ENCODE data around the gene PPARD. TPM values are rescaled to one million over a fixed set of nuclear protein-coding genes. Genes with fewer than 3 reads are reported as not detected.
"Not testable (repeated sequence)": the region's sequence is repeated elsewhere in the genome, so short reads cannot be mapped to it uniquely, and the experiment has no call there.

PPARD gene
- total RNA-seq, 2 experiments from 2014 or later, result 16.5 to 19.2 TPM

- Mint-ChIP-seq H3K27me3 (no peaks in the 10 kb centered on the region), H3K9me3 (ENCODE audit: low read depth) (peaks cover 12% of the 10 kb centered on the region), H3K4me3 (no peak overlapping the region), H3K36me3 (ENCODE audit: low read depth) (peaks cover 37% of the 10 kb centered on the region), H3K4me1 (no peaks in the 10 kb centered on the region), H3K27ac (no peak overlapping the region)
- POLR2A ChIA-PET, result no interaction called here
- ATAC-seq (no peak), DNase-seq (no peak)
- CTCF ChIA-PET, result interaction anchor here (1.4 kb wide), 1 partner anchor 101 kb away, joined by 4 read pairs; no protein-coding TSS in a partner anchor
- intact Hi-C loops (cut with DNase I, micrococcal nuclease), result no loop called here
These were observed 87.1 kb downstream of the PPARD start for GRCh38 chr6:35429463-35429862.

GRCh38 chr6:35432291-35432690 is 89.9 kb downstream of the PPARD start:
- Mint-ChIP-seq H3K9me3 (ENCODE audit: low read depth) (peaks cover 12% of the 10 kb centered on the region), H3K4me3 (no peak overlapping the region), H3K27ac (no peak overlapping the region), H3K36me3 (ENCODE audit: low read depth) (peaks cover 19% of the 10 kb centered on the region), H3K4me1 (no peaks in the 10 kb centered on the region), H3K27me3 (no peaks in the 10 kb centered on the region)
- no peak for ATAC-seq
- CTCF ChIA-PET, result interaction anchor here (0.6 to 1.6 kb wide), 3 partner anchors 12 to 30 kb away, joined by 4 to 6 read pairs (median 4); no protein-coding TSS in a partner anchor
- POLR2A ChIA-PET, result no interaction called here
- intact Hi-C loops (cut with DNase I, micrococcal nuclease), result no loop called here
- no peak for DNase-seq

GRCh38 chr6:35432702-35433101 is 90.3 kb downstream of the PPARD start:
- not testable (repeated sequence) for H3K27ac Mint-ChIP-seq
- H3K36me3 Mint-ChIP-seq (ENCODE audit: low read depth), result peaks cover 19% of the 10 kb centered on the region

GRCh38 chr6:35435074-35435837 is 92.9 kb downstream of the PPARD start:
- H3K36me3 Mint-ChIP-seq (ENCODE audit: low read depth), result no peaks in the 10 kb centered on the region
- H3K27ac Mint-ChIP-seq, result no peak overlapping the region
- no peaks in the 10 kb centered on the region for H3K9me3 Mint-ChIP-seq (ENCODE audit: low read depth)
- ChIA-PET CTCF (interaction anchor here (0.8 to 1.1 kb wide), 3 partner anchors 10 to 108 kb away, joined by 3 to 4 read pairs (median 3); no protein-coding TSS in a partner anchor), POLR2A (interaction anchor here (0.6 kb wide), 1 partner anchor 718 kb away, joined by 3 read pairs; no protein-coding TSS in a partner anchor)
- no peaks in the 10 kb centered on the region for H3K4me1 Mint-ChIP-seq
- no peak for ATAC-seq
- intact Hi-C loops (cut with DNase I, micrococcal nuclease), result no loop called here
- H3K27me3 Mint-ChIP-seq, result no peaks in the 10 kb centered on the region
- DNase-seq, result no peak
- no peak overlapping the region for H3K4me3 Mint-ChIP-seq

More at GRCh38 chr6:35432702-35433101, 90.3 kb downstream of the PPARD start:
- H3K9me3 Mint-ChIP-seq (ENCODE audit: low read depth), result peaks cover 12% of the 10 kb centered on the region
- DNase-seq; H3K4me1 Mint-ChIP-seq; H3K4me3 Mint-ChIP-seq; ATAC-seq; H3K27me3 Mint-ChIP-seq; POLR2A ChIA-PET; intact Hi-C loops (cut with DNase I, micrococcal nuclease): not testable (repeated sequence)
- CTCF ChIA-PET, result interaction anchor here (0.6 to 1.6 kb wide), 3 partner anchors 11 to 30 kb away, joined by 4 to 6 read pairs (median 4); no protein-coding TSS in a partner anchor

GRCh38 chr6:35436071-35436857 is 93.9 kb downstream of the PPARD start:
- intact Hi-C loops (cut with DNase I, micrococcal nuclease), result no loop called here
- H3K27me3 Mint-ChIP-seq, result no peaks in the 10 kb centered on the region
- CTCF ChIA-PET, result interaction anchor here (0.6 to 1.5 kb wide), 6 partner anchors 11 to 109 kb away, joined by 3 to 4 read pairs (median 3); no protein-coding TSS in a partner anchor
- no peak for ATAC-seq
- no peak overlapping the region for H3K4me3 Mint-ChIP-seq
- no peaks in the 10 kb centered on the region for H3K4me1 Mint-ChIP-seq
- DNase-seq, result no peak
- H3K36me3 Mint-ChIP-seq (ENCODE audit: low read depth), result no peaks in the 10 kb centered on the region
- POLR2A ChIA-PET, result no interaction called here
- H3K9me3 Mint-ChIP-seq (ENCODE audit: low read depth), result no peaks in the 10 kb centered on the region
- no peak overlapping the region for H3K27ac Mint-ChIP-seq

- intact Hi-C loops (cut with DNase I, micrococcal nuclease); ATAC-seq; H3K9me3 Mint-ChIP-seq (ENCODE audit: low read depth); H3K36me3 Mint-ChIP-seq (ENCODE audit: low read depth); H3K4me3 Mint-ChIP-seq; H3K27me3 Mint-ChIP-seq; DNase-seq; H3K27ac Mint-ChIP-seq; POLR2A ChIA-PET; H3K4me1 Mint-ChIP-seq: not testable (repeated sequence)
- CTCF ChIA-PET, result interaction anchor here (1.5 kb wide), 1 partner anchor 11 kb away, joined by 5 read pairs; no protein-coding TSS in a partner anchor
These were observed 96.2 kb downstream of the PPARD start for GRCh38 chr6:35438378-35439065.

- DNase-seq (no peak), ATAC-seq (no peak)
- Mint-ChIP-seq H3K4me3 (no peak overlapping the region), H3K27ac (no peak overlapping the region), H3K36me3 (ENCODE audit: low read depth) (no peaks in the 10 kb centered on the region), H3K27me3 (no peaks in the 10 kb centered on the region), H3K9me3 (ENCODE audit: low read depth) (no peaks in the 10 kb centered on the region), H3K4me1 (no peaks in the 10 kb centered on the region)
- intact Hi-C loops (cut with DNase I, micrococcal nuclease), result no loop called here
- ChIA-PET CTCF (interaction anchor here (0.6 kb wide), 1 partner anchor 84 kb away, joined by 3 read pairs; no protein-coding TSS in a partner anchor), POLR2A (no interaction called here)
These were observed 97.0 kb downstream of the PPARD start for GRCh38 chr6:35439308-35439707.

GRCh38 chr6:35441205-35441604 is 98.8 kb downstream of the PPARD start:
- intact Hi-C loops (cut with DNase I, micrococcal nuclease), result no loop called here
- H3K4me1 Mint-ChIP-seq, result peaks cover 4% of the 10 kb centered on the region
- POLR2A ChIA-PET, result no interaction called here

GRCh38 chr6:35441642-35442041 is 99.3 kb downstream of the PPARD start:
- ChIA-PET POLR2A (no interaction called here), CTCF (interaction anchor here (1.5 kb wide), 1 partner anchor 97 kb away, joined by 3 read pairs; no protein-coding TSS in a partner anchor)
- ATAC-seq, result no peak
- H3K36me3 Mint-ChIP-seq (ENCODE audit: low read depth), result no peaks in the 10 kb centered on the region
- H3K27me3 Mint-ChIP-seq, result no peaks in the 10 kb centered on the region
- DNase-seq, result no peak
- intact Hi-C loops (cut with DNase I, micrococcal nuclease), result no loop called here
- peaks cover 4% of the 10 kb centered on the region for H3K4me1 Mint-ChIP-seq
- H3K4me3 Mint-ChIP-seq, result no peak overlapping the region
- H3K27ac Mint-ChIP-seq, result no peak overlapping the region
- no peaks in the 10 kb centered on the region for H3K9me3 Mint-ChIP-seq (ENCODE audit: low read depth)

More at GRCh38 chr6:35441205-35441604, 98.8 kb downstream of the PPARD start:
- Mint-ChIP-seq H3K27ac (no peak overlapping the region), H3K36me3 (ENCODE audit: low read depth) (no peaks in the 10 kb centered on the region), H3K4me3 (no peak overlapping the region), H3K9me3 (ENCODE audit: low read depth) (no peaks in the 10 kb centered on the region), H3K27me3 (no peaks in the 10 kb centered on the region)
- DNase-seq (no peak), ATAC-seq (no peak)
- CTCF ChIA-PET, result interaction anchor here (1.5 kb wide), 1 partner anchor 96 kb away, joined by 3 read pairs; no protein-coding TSS in a partner anchor

- ChIA-PET CTCF (interaction anchor here (0.5 to 1.5 kb wide), 5 partner anchors 69 to 1288 kb away, joined by 3 to 4 read pairs (median 3); no protein-coding TSS in a partner anchor), POLR2A (interaction anchor here (1.0 kb wide), 1 partner anchor 98 kb away, joined by 3 read pairs; no protein-coding TSS in a partner anchor)
- DNase-seq, result no peak
These were observed 100.3 kb downstream of the PPARD start for GRCh38 chr6:35442693-35443092.

More at GRCh38 chr6:35442693-35443092, 100.3 kb downstream of the PPARD start:
- Mint-ChIP-seq H3K27ac (no peak overlapping the region), H3K27me3 (no peaks in the 10 kb centered on the region), H3K4me3 (no peak overlapping the region), H3K9me3 (ENCODE audit: low read depth) (no peaks in the 10 kb centered on the region), H3K4me1 (peaks cover 4% of the 10 kb centered on the region), H3K36me3 (ENCODE audit: low read depth) (no peaks in the 10 kb centered on the region)
- intact Hi-C loops (cut with DNase I, micrococcal nuclease), result no loop called here
- no peak for ATAC-seq

Measured in activated CD4-positive, alpha-beta T cell treated with anti-CD3 and anti-CD28 coated beads for 36 hours (primary cell).